Activated CD8-positive, alpha-beta memory T cell treated with anti-CD3 and anti-CD28 coated beads, Interleukin-2, amount 10 ng/mL, durations not matched to agents 7 days and 5 days (primary cell): ENCODE measurements around the gene ZNF552. TPM values are rescaled to one million over a fixed set of nuclear protein-coding genes. Genes with fewer than 3 reads are reported as not detected.
"Not testable (repeated sequence)": the region's sequence is repeated elsewhere in the genome, so short reads cannot be mapped to it uniquely, and the experiment has no call there.

ENCODE experiments used
- ATAC-seq: fragments of 150-1000 bp; cut with Tn5 transposase; one replicate; pipeline ENCODE4 v1.10.0; 2021; ENCODE audit warnings: moderate library complexity
- CTCF ChIA-PET: fragments of 350-600 bp; sonication (Branson Sonifier 250); formaldehyde crosslinking; loops from one replicate; lab custom pipeline; 2021; ENCODE audit warnings: antibody characterized with exemption; lab: Charles Lee
- DNase-seq: peaks from one replicate; pipeline ENCODE4 v3.0.0-alpha.2; 2020
- H3K27ac Mint-ChIP-seq: one replicate; pipeline ENCODE4 v1.8.0; 2021; ENCODE audit warnings: mild to moderate bottlenecking, mixed read lengths
- H3K27me3 Mint-ChIP-seq: one replicate; pipeline ENCODE4 v1.8.0; 2021; ENCODE audit warnings: mixed read lengths
- H3K36me3 Mint-ChIP-seq: one replicate; pipeline ENCODE4 v1.8.0; 2021; ENCODE audit warnings: mild to moderate bottlenecking, mixed read lengths
- H3K4me1 Mint-ChIP-seq: one replicate; pipeline ENCODE4 v1.8.0; 2021; ENCODE audit warnings: mixed read lengths
- H3K4me3 Mint-ChIP-seq: one replicate; pipeline ENCODE4 v1.8.0; 2021; ENCODE audit warnings: mild to moderate bottlenecking, moderate library complexity, mixed read lengths
- H3K9me3 Mint-ChIP-seq: one replicate; pipeline ENCODE4 v1.8.0; 2022; ENCODE audit warnings: low read depth, mixed read lengths
- total RNA-seq, 2 experiments: library from RNA; stranded (reverse); gene quantifications; one replicate each; pipeline ENCODE4 v1.2.3, GENCODE V29; 2021

The ZNF552 gene
- total RNA-seq, 2 experiments from 2014 or later = 9.7 to 11.1 TPM

- ATAC-seq (no peak), DNase-seq (no peak)
- H3K4me3 Mint-ChIP-seq = no peak overlapping the region
- H3K36me3 Mint-ChIP-seq = peaks cover 54% of the 10 kb centered on the region
- peaks cover 10% of the 10 kb centered on the region for H3K4me1 Mint-ChIP-seq
- H3K27me3 Mint-ChIP-seq = no peaks in the 10 kb centered on the region
- CTCF ChIA-PET = no interaction called here
- H3K9me3 Mint-ChIP-seq = no peaks in the 10 kb centered on the region
- no peak overlapping the region for H3K27ac Mint-ChIP-seq
These were observed 14.6 kb upstream of the ZNF552 start for GRCh38 chr19:57829316-57829715.

GRCh38 chr19:57825511-57825910 lies 10.8 kb upstream of the ZNF552 start:
- ATAC-seq = no peak
- no peaks in the 10 kb centered on the region for H3K27me3 Mint-ChIP-seq
- H3K4me3 Mint-ChIP-seq = no peak overlapping the region
- no peaks in the 10 kb centered on the region for H3K9me3 Mint-ChIP-seq
- H3K27ac Mint-ChIP-seq = no peak overlapping the region
- CTCF ChIA-PET = no interaction called here
- DNase-seq = no peak
- peaks cover 34% of the 10 kb centered on the region for H3K4me1 Mint-ChIP-seq
- H3K36me3 Mint-ChIP-seq = peaks cover 68% of the 10 kb centered on the region

DNA sequence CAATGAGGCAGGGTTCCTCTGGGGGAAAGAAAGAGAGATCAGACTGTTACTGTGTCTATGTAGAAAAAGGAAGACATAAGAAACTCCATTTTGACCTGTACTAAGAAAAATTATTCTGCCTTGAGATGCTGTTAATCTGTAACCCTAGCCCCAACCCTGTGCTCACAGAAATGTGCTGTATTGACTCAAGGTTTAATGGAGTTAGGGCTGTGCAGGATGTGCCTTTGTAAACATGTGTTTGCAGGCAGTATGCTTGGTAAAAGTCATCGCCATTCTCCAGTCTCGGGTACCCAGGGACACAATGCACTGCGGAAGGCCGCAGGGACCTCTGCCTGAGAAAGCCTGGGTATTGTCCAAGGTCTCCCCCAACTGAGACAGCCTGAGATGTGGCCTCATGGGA lies 8.9 kb upstream of the ZNF552 start:
- Mint-ChIP-seq H3K36me3 (peaks cover 50% of the 10 kb centered on the region), H3K4me1 (peaks cover 41% of the 10 kb centered on the region)
- H3K9me3 Mint-ChIP-seq, CTCF ChIA-PET, H3K27ac Mint-ChIP-seq, H3K4me3 Mint-ChIP-seq, H3K27me3 Mint-ChIP-seq, DNase-seq, ATAC-seq: not testable (repeated sequence)

- ATAC-seq, CTCF ChIA-PET, H3K9me3 Mint-ChIP-seq, H3K4me3 Mint-ChIP-seq, H3K27me3 Mint-ChIP-seq, DNase-seq: not testable (repeated sequence)
- Mint-ChIP-seq H3K27ac (peak overlapping the region; percentile 41), H3K4me1 (peaks cover 44% of the 10 kb centered on the region), H3K36me3 (peaks cover 49% of the 10 kb centered on the region)
These were observed 8.4 kb upstream of the ZNF552 start for GRCh38 chr19:57823155-57823554.

- peaks cover 43% of the 10 kb centered on the region for H3K4me1 Mint-ChIP-seq
- H3K27me3 Mint-ChIP-seq, H3K4me3 Mint-ChIP-seq, ATAC-seq, CTCF ChIA-PET, DNase-seq, H3K9me3 Mint-ChIP-seq, H3K27ac Mint-ChIP-seq: not testable (repeated sequence)
- peaks cover 39% of the 10 kb centered on the region for H3K36me3 Mint-ChIP-seq
These were observed 6.8 kb upstream of the ZNF552 start for GRCh38 chr19:57821501-57821900.

- H3K9me3 Mint-ChIP-seq, H3K4me3 Mint-ChIP-seq, H3K27me3 Mint-ChIP-seq, CTCF ChIA-PET, DNase-seq, ATAC-seq: not testable (repeated sequence)
- Mint-ChIP-seq H3K27ac (peak overlapping the region; percentile 93), H3K36me3 (peaks cover 35% of the 10 kb centered on the region), H3K4me1 (peaks cover 46% of the 10 kb centered on the region)
These were observed 6.4 kb upstream of the ZNF552 start for GRCh38 chr19:57821095-57821494.

DNA sequence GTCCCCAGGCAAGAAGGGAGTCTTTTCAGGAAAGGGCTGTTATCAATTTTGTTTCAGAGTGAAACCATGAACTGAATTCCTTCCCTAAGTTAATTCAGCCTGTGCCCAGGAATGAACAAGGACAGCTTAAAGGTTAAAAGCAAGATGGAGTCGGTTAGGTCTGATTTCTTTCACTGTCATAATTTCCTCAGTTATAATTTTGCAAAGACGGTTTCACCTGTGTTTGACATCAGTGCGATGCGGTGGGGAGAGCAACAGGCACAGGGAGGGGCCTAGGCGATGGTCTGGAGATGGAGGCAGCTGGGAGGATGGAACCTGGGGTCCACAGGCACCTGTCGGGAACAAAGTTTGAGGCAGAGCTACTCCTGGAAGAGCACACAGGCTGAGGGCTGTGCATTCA lies 5.9 kb upstream of the ZNF552 start:
- Mint-ChIP-seq H3K27ac (peak overlapping the region; percentile 93), H3K9me3 (no peaks in the 10 kb centered on the region), H3K27me3 (no peaks in the 10 kb centered on the region), H3K4me3 (peak overlapping the region; percentile 94), H3K36me3 (peaks cover 30% of the 10 kb centered on the region), H3K4me1 (peaks cover 46% of the 10 kb centered on the region)
- DNase-seq = no peak
- no peak for ATAC-seq
- CTCF ChIA-PET = interaction anchor here (0.9 kb wide), 1 partner anchor 9 kb away, joined by 4 read pairs; no protein-coding TSS in a partner anchor

GRCh38 chr19:57819475-57820148 lies 4.9 kb upstream of the ZNF552 start:
- peak overlapping the region; percentile 93 for H3K27ac Mint-ChIP-seq
- DNase-seq (peak; percentile 90), ATAC-seq (peak; percentile 92)
- H3K4me1 Mint-ChIP-seq = peaks cover 54% of the 10 kb centered on the region
- CTCF ChIA-PET = interaction anchor here (0.5 to 1.6 kb wide), 5 partner anchors 8 to 413 kb away, joined by 3 to 5 read pairs (median 4); partner anchors contain the start of genes ZNF417, ZNF551 and ZNF772
- no peaks in the 10 kb centered on the region for H3K9me3 Mint-ChIP-seq
- H3K4me3 Mint-ChIP-seq = peak overlapping the region; percentile 94
- H3K36me3 Mint-ChIP-seq = peaks cover 25% of the 10 kb centered on the region
- H3K27me3 Mint-ChIP-seq = no peaks in the 10 kb centered on the region

DNA sequence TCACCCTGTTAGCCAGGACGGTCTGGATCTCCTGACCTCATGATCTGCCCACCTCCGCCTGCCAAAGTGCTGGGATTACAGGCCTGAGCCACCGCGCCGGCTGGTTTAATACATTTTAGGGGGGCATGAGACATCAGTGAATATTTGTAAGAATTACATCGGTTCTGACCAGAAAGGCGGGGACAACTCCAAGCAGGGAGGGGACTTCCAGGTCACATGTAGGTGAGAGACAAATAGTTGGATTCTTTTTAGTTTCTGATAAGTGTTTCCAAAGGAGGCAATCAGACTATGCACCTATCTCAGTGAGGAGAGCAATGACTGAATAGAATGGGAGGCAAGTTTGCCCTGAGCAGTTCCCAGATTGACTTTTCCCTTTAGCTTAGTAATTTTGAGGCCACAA lies 3.7 kb upstream of the ZNF552 start:
- no peaks in the 10 kb centered on the region for H3K9me3 Mint-ChIP-seq
- no peak for ATAC-seq
- H3K27ac Mint-ChIP-seq = peak overlapping the region; percentile 93
- peaks cover 17% of the 10 kb centered on the region for H3K36me3 Mint-ChIP-seq
- CTCF ChIA-PET = interaction anchor here (0.7 to 1.6 kb wide), 4 partner anchors 22 to 341 kb away, joined by 3 to 4 read pairs (median 3); partner anchors contain the start of genes ZNF551 and ZNF772
- DNase-seq = no peak
- H3K4me1 Mint-ChIP-seq = peaks cover 54% of the 10 kb centered on the region
- H3K4me3 Mint-ChIP-seq = peak overlapping the region; percentile 94
- no peaks in the 10 kb centered on the region for H3K27me3 Mint-ChIP-seq

GRCh38 chr19:57817976-57818375 lies 3.3 kb upstream of the ZNF552 start:
- H3K27ac Mint-ChIP-seq = no peak overlapping the region
- no peaks in the 10 kb centered on the region for H3K9me3 Mint-ChIP-seq
- H3K36me3 Mint-ChIP-seq = peaks cover 15% of the 10 kb centered on the region
- DNase-seq = no peak
- CTCF ChIA-PET = no interaction called here
- ATAC-seq = no peak
- no peak overlapping the region for H3K4me3 Mint-ChIP-seq
- H3K4me1 Mint-ChIP-seq = peaks cover 56% of the 10 kb centered on the region
- no peaks in the 10 kb centered on the region for H3K27me3 Mint-ChIP-seq

DNA sequence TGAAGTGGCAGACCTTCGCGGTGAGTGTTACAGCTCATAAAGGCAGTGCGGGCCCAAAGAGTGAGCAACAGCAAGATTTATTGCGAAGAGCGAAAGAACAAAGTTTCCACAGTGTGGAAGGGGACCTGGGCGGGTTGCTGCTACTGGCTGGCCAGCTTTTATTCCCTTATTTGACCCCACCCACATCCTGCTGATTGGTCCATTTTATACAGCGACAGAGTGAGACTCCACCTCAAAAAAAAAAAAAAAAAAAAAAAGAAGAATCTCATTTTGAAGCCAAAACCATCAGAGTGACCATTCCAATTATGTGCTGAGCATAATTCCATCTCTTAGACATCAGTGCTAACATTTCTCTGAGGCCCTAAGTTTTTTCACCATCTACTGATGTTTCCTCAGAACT lies 1.9 kb upstream of the ZNF552 start:
- DNase-seq (no peak), ATAC-seq (no peak)
- Mint-ChIP-seq H3K27me3 (no peaks in the 10 kb centered on the region), H3K9me3 (no peaks in the 10 kb centered on the region), H3K4me1 (peaks cover 56% of the 10 kb centered on the region), H3K36me3 (peaks cover 14% of the 10 kb centered on the region), H3K4me3 (no peak overlapping the region), H3K27ac (no peak overlapping the region)
- CTCF ChIA-PET = interaction anchor here (0.7 kb wide), 1 partner anchor 53 kb away, joined by 4 read pairs; no protein-coding TSS in a partner anchor

DNA sequence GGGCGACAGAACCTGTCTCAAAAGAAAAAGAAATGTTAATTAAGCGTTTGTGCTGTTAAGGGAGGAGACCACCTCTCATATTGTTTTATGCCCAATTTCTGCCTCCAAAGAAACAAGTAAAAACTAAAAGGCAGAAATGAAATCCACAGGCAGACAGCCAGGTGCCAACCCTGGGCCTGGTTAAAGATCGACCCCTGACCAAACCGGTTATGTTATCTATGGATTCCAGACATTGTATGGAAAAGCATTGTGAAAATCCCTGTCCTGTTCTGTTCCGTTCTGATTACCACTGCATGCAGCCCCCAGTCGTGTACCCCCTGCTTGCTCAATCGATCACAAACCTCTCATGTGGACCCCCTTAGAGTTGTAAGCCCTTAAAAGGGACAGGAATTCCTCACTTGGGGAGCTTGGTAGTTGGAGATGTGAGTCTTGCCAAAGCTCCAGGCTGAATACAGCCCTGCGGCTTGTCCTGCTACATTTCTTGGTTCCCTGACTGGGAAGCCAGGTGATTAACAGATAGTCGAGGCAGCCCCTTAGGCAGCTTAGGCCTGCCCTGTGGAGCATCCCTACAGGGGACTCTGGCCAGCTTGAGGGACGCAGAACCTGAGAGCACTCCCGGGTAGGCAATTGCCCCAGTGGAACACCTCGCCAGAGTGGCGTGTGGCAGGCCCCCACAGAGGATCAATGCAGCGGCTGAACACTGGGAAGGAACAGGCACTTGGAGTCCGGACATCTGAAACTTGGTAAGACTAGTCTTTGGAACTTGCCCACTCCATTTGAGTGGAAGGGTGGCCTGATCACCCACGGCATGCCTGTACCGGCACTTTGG lies 748 bp upstream of the ZNF552 start:
- peaks cover 47% of the 10 kb centered on the region for H3K4me1 Mint-ChIP-seq
- H3K27me3 Mint-ChIP-seq = no peaks in the 10 kb centered on the region
- H3K27ac Mint-ChIP-seq = peak overlapping the region; percentile 88
- no peaks in the 10 kb centered on the region for H3K9me3 Mint-ChIP-seq
- peak overlapping the region; percentile 90 for H3K4me3 Mint-ChIP-seq
- ATAC-seq (no peak), DNase-seq (no peak)
- CTCF ChIA-PET = interaction anchor here (1.2 kb wide), 1 partner anchor 134 kb away, joined by 3 read pairs; the partner anchor contains the start of gene ZNF551
- H3K36me3 Mint-ChIP-seq = peaks cover 17% of the 10 kb centered on the region

DNA sequence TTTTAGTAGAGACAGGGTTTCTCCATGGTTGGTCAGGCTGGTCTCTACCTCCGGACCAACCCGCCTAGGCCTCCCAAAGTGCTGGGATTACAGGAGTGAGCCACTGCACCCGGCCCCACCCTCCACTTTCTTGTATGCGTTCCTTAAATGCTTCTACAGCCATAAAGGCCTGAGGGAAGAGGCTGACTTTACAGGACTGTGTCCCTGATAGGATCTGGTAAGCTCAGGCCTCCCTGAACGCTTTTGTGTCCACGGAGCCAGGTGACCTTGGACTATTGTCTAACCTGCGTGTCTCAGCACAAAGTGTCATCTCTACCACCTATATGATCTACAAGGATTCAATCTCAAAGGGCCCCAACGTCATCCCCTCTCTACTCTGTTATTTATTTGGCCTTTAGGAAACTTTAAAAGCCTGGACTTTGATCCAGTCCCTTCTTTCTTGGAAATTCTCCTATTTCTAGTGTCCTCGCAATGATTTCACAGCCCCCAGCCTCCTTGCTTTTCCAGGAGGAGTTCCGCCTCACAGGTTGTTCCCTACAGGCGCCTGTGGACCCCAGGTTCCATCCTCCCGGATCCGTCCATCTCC lies 701 bp downstream of the ZNF552 start:
- Mint-ChIP-seq H3K36me3 (peaks cover 30% of the 10 kb centered on the region), H3K4me1 (peaks cover 38% of the 10 kb centered on the region), H3K9me3 (no peaks in the 10 kb centered on the region), H3K27me3 (no peaks in the 10 kb centered on the region), H3K4me3 (peak overlapping the region; percentile 90), H3K27ac (peak overlapping the region; percentile 88)
- CTCF ChIA-PET = no interaction called here
- no peak for ATAC-seq
- no peak for DNase-seq
